ENCODE measurements around the gene SCML2.

- TF ChIP-seq CTCF (conservative IDR thresholded peaks at IDR 0.05; ENCODE audit: low read depth in 2 of 2) (no peak), EZH2phosphoT487 (IDR thresholded peaks at IDR 0.05; ENCODE audit: unreplicated experiment) (no peak)
Measured at GRCh38 chrX:18297251-18297650, 57.2 kb downstream of the SCML2 start.
